ENCODE measurements around the gene TRAM2. TPM values are rescaled to one million over a fixed set of nuclear protein-coding genes. Genes with fewer than 3 reads are reported as not detected.
A peak's percentile ranks its signal among the peaks of the same experiment; 100 is the strongest.

Gene TRAM2
- total RNA-seq, 1 donor from 2014 or later = 320 TPM

GRCh38 chr6:52536424-52536916 lies 40.4 kb downstream of the TRAM2 start:
- no peak overlapping the region for H3K4me3 Mint-ChIP-seq (ENCODE audit: unreplicated experiment)
- TF ChIP-seq, protein P1, sequence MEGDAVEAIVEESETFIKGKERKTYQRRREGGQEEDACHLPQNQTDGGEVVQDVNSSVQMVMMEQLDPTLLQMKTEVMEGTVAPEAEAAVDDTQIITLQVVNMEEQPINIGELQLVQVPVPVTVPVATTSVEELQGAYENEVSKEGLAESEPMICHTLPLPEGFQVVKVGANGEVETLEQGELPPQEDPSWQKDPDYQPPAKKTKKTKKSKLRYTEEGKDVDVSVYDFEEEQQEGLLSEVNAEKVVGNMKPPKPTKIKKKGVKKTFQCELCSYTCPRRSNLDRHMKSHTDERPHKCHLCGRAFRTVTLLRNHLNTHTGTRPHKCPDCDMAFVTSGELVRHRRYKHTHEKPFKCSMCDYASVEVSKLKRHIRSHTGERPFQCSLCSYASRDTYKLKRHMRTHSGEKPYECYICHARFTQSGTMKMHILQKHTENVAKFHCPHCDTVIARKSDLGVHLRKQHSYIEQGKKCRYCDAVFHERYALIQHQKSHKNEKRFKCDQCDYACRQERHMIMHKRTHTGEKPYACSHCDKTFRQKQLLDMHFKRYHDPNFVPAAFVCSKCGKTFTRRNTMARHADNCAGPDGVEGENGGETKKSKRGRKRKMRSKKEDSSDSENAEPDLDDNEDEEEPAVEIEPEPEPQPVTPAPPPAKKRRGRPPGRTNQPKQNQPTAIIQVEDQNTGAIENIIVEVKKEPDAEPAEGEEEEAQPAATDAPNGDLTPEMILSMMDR (IDR thresholded peaks at IDR 0.05) = no peak
- H3K27ac Mint-ChIP-seq (ENCODE audit: unreplicated experiment) = peak overlapping the region; percentile 92
- H3K27me3 Mint-ChIP-seq (ENCODE audit: unreplicated experiment) = no peaks in the 10 kb centered on the region
- H3K36me3 Mint-ChIP-seq (ENCODE audit: unreplicated experiment) = peaks cover 47% of the 10 kb centered on the region
- H3K4me1 Mint-ChIP-seq (ENCODE audit: unreplicated experiment) = peaks cover 92% of the 10 kb centered on the region
- H3K9me3 Mint-ChIP-seq (ENCODE audit: unreplicated experiment) = no peaks in the 10 kb centered on the region
- DNase-seq (ENCODE audit: extremely low spot score, unreplicated experiment) = no peak

- Mint-ChIP-seq H3K27me3 (ENCODE audit: unreplicated experiment) (no peaks in the 10 kb centered on the region), H3K4me1 (ENCODE audit: unreplicated experiment) (peaks cover 92% of the 10 kb centered on the region), H3K4me3 (ENCODE audit: unreplicated experiment) (no peak overlapping the region), H3K36me3 (ENCODE audit: unreplicated experiment) (peaks cover 51% of the 10 kb centered on the region), H3K27ac (ENCODE audit: unreplicated experiment) (peak overlapping the region; percentile 58), H3K9me3 (ENCODE audit: unreplicated experiment) (no peaks in the 10 kb centered on the region)
- TF ChIP-seq, protein P1 (IDR thresholded peaks at IDR 0.05) = no peak
- DNase-seq (ENCODE audit: extremely low spot score, unreplicated experiment) = no peak
Measured at GRCh38 chr6:52535711-52536423, 41.0 kb downstream of the TRAM2 start.

- Mint-ChIP-seq H3K9me3 (ENCODE audit: unreplicated experiment) (no peaks in the 10 kb centered on the region), H3K4me1 (ENCODE audit: unreplicated experiment) (peaks cover 90% of the 10 kb centered on the region), H3K27me3 (ENCODE audit: unreplicated experiment) (no peaks in the 10 kb centered on the region), H3K27ac (ENCODE audit: unreplicated experiment) (peak overlapping the region; percentile 69), H3K36me3 (ENCODE audit: unreplicated experiment) (peaks cover 54% of the 10 kb centered on the region), H3K4me3 (ENCODE audit: unreplicated experiment) (no peak overlapping the region)
- no peak for DNase-seq (ENCODE audit: extremely low spot score, unreplicated experiment)
- TF ChIP-seq, protein P1 (IDR thresholded peaks at IDR 0.05) = no peak
Measured at GRCh38 chr6:52534966-52535390, 41.9 kb downstream of the TRAM2 start.

GRCh38 chr6:52534363-52534762 lies 42.5 kb downstream of the TRAM2 start:
- Mint-ChIP-seq H3K9me3 (ENCODE audit: unreplicated experiment) (no peaks in the 10 kb centered on the region), H3K27me3 (ENCODE audit: unreplicated experiment) (no peaks in the 10 kb centered on the region), H3K4me3 (ENCODE audit: unreplicated experiment) (no peak overlapping the region), H3K27ac (ENCODE audit: unreplicated experiment) (peak overlapping the region; percentile 69), H3K4me1 (ENCODE audit: unreplicated experiment) (peaks cover 84% of the 10 kb centered on the region), H3K36me3 (ENCODE audit: unreplicated experiment) (peaks cover 54% of the 10 kb centered on the region)
- DNase-seq (ENCODE audit: extremely low spot score, unreplicated experiment) = no peak
- TF ChIP-seq, protein P1 (IDR thresholded peaks at IDR 0.05) = no peak

- Mint-ChIP-seq H3K4me1 (ENCODE audit: unreplicated experiment) (peaks cover 81% of the 10 kb centered on the region), H3K27ac (ENCODE audit: unreplicated experiment) (peak overlapping the region; percentile 69), H3K27me3 (ENCODE audit: unreplicated experiment) (no peaks in the 10 kb centered on the region), H3K36me3 (ENCODE audit: unreplicated experiment) (peaks cover 49% of the 10 kb centered on the region), H3K9me3 (ENCODE audit: unreplicated experiment) (no peaks in the 10 kb centered on the region), H3K4me3 (ENCODE audit: unreplicated experiment) (no peak overlapping the region)
- TF ChIP-seq, protein P1 (IDR thresholded peaks at IDR 0.05) = no peak
- DNase-seq (ENCODE audit: extremely low spot score, unreplicated experiment) = no peak
Measured at GRCh38 chr6:52533491-52533890, 43.4 kb downstream of the TRAM2 start.
